OCI-LY1 (cell line): Measurements from ENCODE around the gene CABS1.

Experiments used
- H2AFZ ChIP-seq: fragments of 200-600 bp; sonication (generic), shearing (Covaris generic); 2 replicates; pipeline ENCODE4 v1.6.0; 2014; ENCODE audit warnings: antibody characterized with exemption, mild to moderate bottlenecking, low read length
- H3F3A ChIP-seq: fragments of 200-600 bp; sonication (generic), shearing (Covaris generic); 2 replicates; pipeline ENCODE4 v1.6.0; 2014; ENCODE audit warnings: mild to moderate bottlenecking, antibody characterized with exemption, low read length, moderate library complexity; ENCODE audit not compliant: insufficient read depth
- H3K27ac ChIP-seq: fragments of 200-600 bp; sonication (generic); 2 replicates; pipeline ENCODE4 v1.5.1; 2014; ENCODE audit warnings: low read length, mixed run types, mild to moderate bottlenecking, low read depth; ENCODE audit not compliant: poor library complexity, severe bottlenecking
- H3K27me3 ChIP-seq: fragments of 200-600 bp; sonication (generic); 2 replicates; pipeline ENCODE4 v1.6.0; 2014; ENCODE audit warnings: antibody characterized with exemption, mild to moderate bottlenecking, low read length, moderate library complexity; ENCODE audit not compliant: insufficient read depth
- H3K36me3 ChIP-seq: fragments of 200-600 bp; sonication (generic); 2 replicates; pipeline ENCODE4 v1.6.1; 2014; ENCODE audit warnings: mild to moderate bottlenecking, antibody characterized with exemption, low read length, moderate library complexity, mixed read lengths; ENCODE audit not compliant: insufficient read depth
- H3K4me1 ChIP-seq: fragments of 200-600 bp; sonication (generic); 2 replicates; pipeline ENCODE4 v1.5.1; 2014; ENCODE audit warnings: mild to moderate bottlenecking, low read length, moderate library complexity; ENCODE audit not compliant: insufficient read depth, severe bottlenecking
- H3K4me2 ChIP-seq: fragments of 200-600 bp; sonication (generic), shearing (Covaris generic); 2 replicates; pipeline ENCODE4 v1.6.1; 2014; ENCODE audit warnings: low read length
- H3K4me3 ChIP-seq: fragments of 200-600 bp; sonication (generic); 2 replicates; pipeline ENCODE4 v1.5.1; 2014; ENCODE audit warnings: low read length, low read depth, mild to moderate bottlenecking, mixed read lengths; ENCODE audit not compliant: poor library complexity, severe bottlenecking
- H3K79me2 ChIP-seq: fragments of 200-600 bp; shearing (Covaris generic); 2 replicates; pipeline ENCODE4 v1.6.1; 2016; ENCODE audit warnings: mixed run types, low read length, mixed read lengths; ENCODE audit not compliant: insufficient read depth
- H3K9ac ChIP-seq: fragments of 200-600 bp; sonication (generic), shearing (Covaris generic); 2 replicates; pipeline ENCODE4 v1.6.1; 2014; ENCODE audit warnings: mild to moderate bottlenecking, low read length, mixed read lengths
- H3K9me2 ChIP-seq: fragments of 200-600 bp; sonication (generic), shearing (Covaris generic); 2 replicates; pipeline ENCODE4 v1.6.1; 2014; ENCODE audit warnings: low read depth, mild to moderate bottlenecking, low read length, mixed read lengths
- H3K9me3 ChIP-seq: fragments of 200-600 bp; shearing (Covaris generic); 2 replicates; pipeline ENCODE4 v1.6.1; 2014; ENCODE audit warnings: low read length, mixed read lengths
- H4K20me1 ChIP-seq: fragments of 200-600 bp; sonication (generic), shearing (Covaris generic); 2 replicates; pipeline ENCODE4 v1.6.0; 2016; ENCODE audit warnings: mild to moderate bottlenecking, low read length; ENCODE audit not compliant: insufficient read depth
- EZH2 ChIP-seq: fragments of 200-600 bp; sonication (generic), shearing (Covaris generic); IDR thresholded peaks from 2 replicates; pipeline ENCODE4 v1.8.0; 2017; ENCODE audit warnings: borderline replicate concordance, mixed run types, mild to moderate bottlenecking, antibody characterized with exemption, low read length, moderate library complexity, mixed read lengths
- TF ChIP-seq, protein P1 (sequence below): fragments of 200-600 bp; sonication (generic), shearing (Covaris generic); IDR thresholded peaks from 2 replicates; pipeline ENCODE4 v1.5.1; 2017; ENCODE audit warnings: mild to moderate bottlenecking, antibody characterized with exemption, low read length, moderate library complexity, mixed read lengths

Gene CABS1

DNA sequence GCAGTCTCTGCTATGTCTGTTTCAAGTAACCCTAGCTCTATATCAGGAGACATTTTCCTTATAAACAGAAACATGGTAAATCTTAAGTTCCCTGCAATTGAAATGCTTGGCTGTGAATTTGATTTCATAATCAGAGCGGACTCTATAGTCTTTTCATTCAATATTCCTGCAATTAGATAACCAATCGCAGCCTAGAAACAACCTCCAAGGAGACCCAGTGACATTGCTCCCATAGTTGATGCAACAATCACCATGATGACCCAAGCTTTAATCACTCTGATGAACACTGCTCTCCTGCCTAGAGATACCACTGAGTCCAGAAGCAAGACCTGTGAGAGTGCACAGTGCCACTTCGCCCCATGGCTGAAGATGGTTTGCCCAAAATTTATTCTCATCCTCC, at the start of gene CABS1:
Gene CABS1, plus strand, starts transcription at position 301 of the 400 bp plus-strand sequence. Its CDS starts 59 bp downstream, at position 360.
- H3K27ac ChIP-seq = no peak within 1 kb of the TSS
- no peak within 1 kb of the TSS for H3K4me2 ChIP-seq
- H3K9me3 ChIP-seq = no peaks in the 10 kb centered on the region

GRCh38 chr4:70288651-70289050, 46.1 kb upstream of the CABS1 start:
- Histone ChIP-seq H2AFZ (no peak overlapping the region), H4K20me1 (no peaks in the 10 kb centered on the region), H3K4me3 (no peak overlapping the region), H3F3A (no peaks in the 10 kb centered on the region), H3K9ac (no peak overlapping the region), H3K36me3 (no peaks in the 10 kb centered on the region), H3K9me3 (no peaks in the 10 kb centered on the region), H3K27ac (no peak overlapping the region), H3K27me3 (no peaks in the 10 kb centered on the region), H3K4me2 (no peak overlapping the region), H3K79me2 (no peaks in the 10 kb centered on the region), H3K4me1 (no peaks in the 10 kb centered on the region), H3K9me2 (no peaks in the 10 kb centered on the region)
- no peak for TF ChIP-seq EZH2
- TF ChIP-seq, protein P1, sequence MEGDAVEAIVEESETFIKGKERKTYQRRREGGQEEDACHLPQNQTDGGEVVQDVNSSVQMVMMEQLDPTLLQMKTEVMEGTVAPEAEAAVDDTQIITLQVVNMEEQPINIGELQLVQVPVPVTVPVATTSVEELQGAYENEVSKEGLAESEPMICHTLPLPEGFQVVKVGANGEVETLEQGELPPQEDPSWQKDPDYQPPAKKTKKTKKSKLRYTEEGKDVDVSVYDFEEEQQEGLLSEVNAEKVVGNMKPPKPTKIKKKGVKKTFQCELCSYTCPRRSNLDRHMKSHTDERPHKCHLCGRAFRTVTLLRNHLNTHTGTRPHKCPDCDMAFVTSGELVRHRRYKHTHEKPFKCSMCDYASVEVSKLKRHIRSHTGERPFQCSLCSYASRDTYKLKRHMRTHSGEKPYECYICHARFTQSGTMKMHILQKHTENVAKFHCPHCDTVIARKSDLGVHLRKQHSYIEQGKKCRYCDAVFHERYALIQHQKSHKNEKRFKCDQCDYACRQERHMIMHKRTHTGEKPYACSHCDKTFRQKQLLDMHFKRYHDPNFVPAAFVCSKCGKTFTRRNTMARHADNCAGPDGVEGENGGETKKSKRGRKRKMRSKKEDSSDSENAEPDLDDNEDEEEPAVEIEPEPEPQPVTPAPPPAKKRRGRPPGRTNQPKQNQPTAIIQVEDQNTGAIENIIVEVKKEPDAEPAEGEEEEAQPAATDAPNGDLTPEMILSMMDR = no peak

More for the DNA sequence above, at the start of gene CABS1:
- no peaks in the 10 kb centered on the region for H3K4me1 ChIP-seq
- H3K36me3 ChIP-seq = no peaks in the 10 kb centered on the region
- H3K9me2 ChIP-seq = no peaks in the 10 kb centered on the region
- TF ChIP-seq, protein P1 = no peak
- TF ChIP-seq EZH2 = no peak
- no peaks in the 10 kb centered on the region for H4K20me1 ChIP-seq
- no peak within 1 kb of the TSS for H2AFZ ChIP-seq
- H3K27me3 ChIP-seq = no peaks in the 10 kb centered on the region
- H3K9ac ChIP-seq = no peak within 1 kb of the TSS
- H3F3A ChIP-seq = no peaks in the 10 kb centered on the region
- no peaks in the 10 kb centered on the region for H3K79me2 ChIP-seq
- H3K4me3 ChIP-seq = no peak within 1 kb of the TSS

DNA sequence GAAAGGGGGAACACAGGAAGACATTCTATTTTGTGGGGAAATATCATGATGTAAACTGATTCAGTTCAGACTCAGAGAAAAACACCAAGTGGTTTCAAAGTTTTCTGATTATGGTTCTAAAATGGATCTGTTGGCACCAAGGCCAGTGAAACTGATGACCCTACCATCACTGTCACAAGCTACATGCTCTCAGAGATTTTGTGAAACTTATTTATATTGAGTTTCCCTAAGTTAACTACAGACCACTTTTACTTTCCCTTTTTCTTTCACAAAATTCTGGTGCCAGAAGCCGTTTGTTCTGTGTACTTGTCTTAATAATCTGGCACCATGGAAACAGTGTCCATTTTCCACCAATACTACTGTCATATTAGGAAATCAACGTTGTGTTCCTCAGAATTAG, 43.4 kb upstream of the CABS1 start:
- Histone ChIP-seq H3K9me3 (no peaks in the 10 kb centered on the region), H2AFZ (no peak overlapping the region), H3K27me3 (no peaks in the 10 kb centered on the region), H3K9me2 (no peaks in the 10 kb centered on the region), H3K79me2 (no peaks in the 10 kb centered on the region), H3F3A (no peaks in the 10 kb centered on the region), H3K4me2 (no peak overlapping the region), H3K4me3 (no peak overlapping the region), H3K36me3 (no peaks in the 10 kb centered on the region), H3K27ac (no peak overlapping the region), H3K4me1 (no peaks in the 10 kb centered on the region), H4K20me1 (no peaks in the 10 kb centered on the region), H3K9ac (no peak overlapping the region)
- TF ChIP-seq, protein P1 = no peak
- no peak for TF ChIP-seq EZH2
